ENCODE data around the gene IL36RN. TPM values are rescaled to one million over a fixed set of nuclear protein-coding genes. Genes with fewer than 3 reads are reported as not detected.

IL36RN gene
- total RNA-seq, 6 experiments from 2014 or later = not detected

DNA sequence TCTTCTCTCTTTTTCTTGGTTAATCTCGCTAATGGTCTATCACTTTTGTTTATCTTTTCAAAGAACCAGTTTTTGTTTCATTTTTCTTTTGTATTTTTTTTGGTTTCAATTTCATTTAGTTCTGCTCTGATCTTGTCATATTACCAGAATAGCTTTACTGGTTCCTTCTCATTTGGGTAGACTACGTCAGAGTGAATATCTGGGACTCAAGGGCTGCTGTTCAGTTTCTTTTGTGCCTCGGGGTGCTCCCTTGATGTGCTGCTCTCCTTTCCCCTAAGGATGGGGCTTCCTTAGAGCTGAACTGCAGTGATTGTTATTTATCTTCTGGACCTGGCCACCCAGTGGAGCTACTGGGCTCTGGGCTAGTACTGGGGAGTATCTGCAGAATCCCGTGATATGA lies 39.0 kb downstream of the IL36RN start:
- Histone ChIP-seq H3K27me3 (no peaks in the 10 kb centered on the region), H3K36me3 (no peaks in the 10 kb centered on the region), H3K9me3 (no peaks in the 10 kb centered on the region), H3K27ac (no peak overlapping the region), H3K4me1 (no peaks in the 10 kb centered on the region), H3K4me3 (no peak overlapping the region)
- DNase-seq = no peak
- peak in 2 of 4 donors; percentile 32 to 46 for ATAC-seq
- 48% methylated on average over 3 of the region's 4 CpGs for WGBS (ENCODE audit: insufficient coverage, low coverage, low lambda C conversion rate, missing lambda C conversion rate)
- no peak for TF ChIP-seq POLR2A (IDR thresholded peaks at IDR 0.05)
- TF ChIP-seq, protein P1, sequence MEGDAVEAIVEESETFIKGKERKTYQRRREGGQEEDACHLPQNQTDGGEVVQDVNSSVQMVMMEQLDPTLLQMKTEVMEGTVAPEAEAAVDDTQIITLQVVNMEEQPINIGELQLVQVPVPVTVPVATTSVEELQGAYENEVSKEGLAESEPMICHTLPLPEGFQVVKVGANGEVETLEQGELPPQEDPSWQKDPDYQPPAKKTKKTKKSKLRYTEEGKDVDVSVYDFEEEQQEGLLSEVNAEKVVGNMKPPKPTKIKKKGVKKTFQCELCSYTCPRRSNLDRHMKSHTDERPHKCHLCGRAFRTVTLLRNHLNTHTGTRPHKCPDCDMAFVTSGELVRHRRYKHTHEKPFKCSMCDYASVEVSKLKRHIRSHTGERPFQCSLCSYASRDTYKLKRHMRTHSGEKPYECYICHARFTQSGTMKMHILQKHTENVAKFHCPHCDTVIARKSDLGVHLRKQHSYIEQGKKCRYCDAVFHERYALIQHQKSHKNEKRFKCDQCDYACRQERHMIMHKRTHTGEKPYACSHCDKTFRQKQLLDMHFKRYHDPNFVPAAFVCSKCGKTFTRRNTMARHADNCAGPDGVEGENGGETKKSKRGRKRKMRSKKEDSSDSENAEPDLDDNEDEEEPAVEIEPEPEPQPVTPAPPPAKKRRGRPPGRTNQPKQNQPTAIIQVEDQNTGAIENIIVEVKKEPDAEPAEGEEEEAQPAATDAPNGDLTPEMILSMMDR (IDR thresholded peaks at IDR 0.05) = no peak
- intact Hi-C loops (cut with DNase I) = no loop called here

DNA sequence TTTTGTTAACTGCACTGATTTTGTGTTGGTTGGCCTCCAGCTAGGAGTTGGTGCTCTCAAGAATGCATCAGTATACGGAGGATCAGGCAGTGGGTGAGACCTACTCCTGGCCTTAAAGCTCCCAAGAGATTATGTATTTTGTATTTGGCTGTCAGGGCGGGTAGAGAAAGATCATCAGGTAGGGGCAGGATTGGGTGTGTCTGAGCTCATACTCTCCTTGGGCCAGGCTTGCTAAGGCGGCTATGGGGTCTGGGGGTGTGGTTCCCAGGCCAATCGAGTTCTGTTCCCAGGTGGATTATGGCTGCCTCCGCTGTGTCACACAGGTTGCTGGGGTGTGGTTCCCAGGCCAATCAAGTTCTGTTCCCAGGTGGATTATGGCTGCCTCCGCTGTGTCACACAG lies 39.5 kb downstream of the IL36RN start:
- intact Hi-C loops (cut with DNase I) = no loop called here
- H3K27ac ChIP-seq = no peak overlapping the region
- ATAC-seq (no peak), DNase-seq (no peak)
- no peaks in the 10 kb centered on the region for H3K9me3 ChIP-seq
- H3K27me3 ChIP-seq = no peaks in the 10 kb centered on the region
- no peaks in the 10 kb centered on the region for H3K4me1 ChIP-seq
- 100% methylated on average over 2 of the region's 6 CpGs for WGBS (ENCODE audit: insufficient coverage, low coverage, low lambda C conversion rate, missing lambda C conversion rate)
- TF ChIP-seq, protein P1 (IDR thresholded peaks at IDR 0.05) = no peak
- TF ChIP-seq POLR2A (IDR thresholded peaks at IDR 0.05) = no peak
- no peaks in the 10 kb centered on the region for H3K36me3 ChIP-seq
- no peak overlapping the region for H3K4me3 ChIP-seq

DNA sequence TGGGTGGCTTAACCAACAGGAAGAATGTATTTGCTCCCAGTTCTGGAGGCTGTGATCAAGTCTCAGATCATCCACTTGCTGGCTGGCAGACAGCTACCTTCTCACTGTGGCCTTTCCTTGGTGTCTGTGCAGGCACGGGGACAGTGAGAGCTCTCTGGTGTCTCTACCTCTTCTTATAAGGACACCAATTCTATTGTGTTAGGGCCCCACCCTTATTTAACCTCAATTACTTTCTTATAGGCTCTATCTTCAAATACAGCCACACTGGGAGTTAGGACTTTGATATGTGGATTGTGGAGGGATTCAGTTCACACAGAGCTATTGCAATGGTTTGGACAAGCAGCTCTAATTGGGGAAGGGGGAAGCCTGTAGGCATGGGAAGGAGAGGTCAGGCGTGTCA lies 43.1 kb downstream of the IL36RN start:
- no peaks in the 10 kb centered on the region for H3K9me3 ChIP-seq
- 94% methylated on average over 2 of the region's 2 CpGs for WGBS (ENCODE audit: insufficient coverage, low coverage, low lambda C conversion rate, missing lambda C conversion rate)
- intact Hi-C loops (cut with DNase I) = no loop called here
- no peaks in the 10 kb centered on the region for H3K36me3 ChIP-seq
- H3K4me1 ChIP-seq = no peaks in the 10 kb centered on the region
- H3K27me3 ChIP-seq = no peaks in the 10 kb centered on the region
- DNase-seq (no peak), ATAC-seq (no peak)
- no peak overlapping the region for H3K4me3 ChIP-seq
- no peak for TF ChIP-seq POLR2A (IDR thresholded peaks at IDR 0.05)
- TF ChIP-seq, protein P1 (IDR thresholded peaks at IDR 0.05) = no peak
- no peak overlapping the region for H3K27ac ChIP-seq

DNA sequence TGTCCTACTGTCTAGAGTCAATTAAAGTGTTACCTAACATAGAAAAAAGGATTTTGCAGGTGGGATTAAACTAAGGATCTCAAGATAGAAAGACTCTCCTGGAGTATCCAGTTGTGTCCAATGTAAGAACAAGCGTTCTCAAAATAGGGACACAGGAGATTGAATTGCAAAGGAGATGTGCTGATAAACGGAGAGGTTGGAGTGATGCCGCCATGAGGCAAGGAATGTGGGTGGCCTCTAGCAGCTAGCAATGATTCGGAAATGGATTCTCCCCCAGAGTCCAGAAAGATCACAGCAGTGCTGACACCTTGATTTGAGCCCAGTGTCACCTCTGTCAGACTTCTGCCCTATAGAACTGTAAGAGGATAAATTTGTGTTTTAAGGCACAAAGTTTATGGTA lies 44.3 kb downstream of the IL36RN start:
- DNase-seq (no peak), ATAC-seq (no peak)
- TF ChIP-seq POLR2A (IDR thresholded peaks at IDR 0.05) = no peak
- TF ChIP-seq, protein P1 (IDR thresholded peaks at IDR 0.05) = no peak
- no peaks in the 10 kb centered on the region for H3K4me1 ChIP-seq
- no peak overlapping the region for H3K4me3 ChIP-seq
- intact Hi-C loops (cut with DNase I) = no loop called here
- WGBS (ENCODE audit: insufficient coverage, low coverage, low lambda C conversion rate, missing lambda C conversion rate) = 98% methylated on average over 4 of the region's 4 CpGs
- no peaks in the 10 kb centered on the region for H3K9me3 ChIP-seq
- no peak overlapping the region for H3K27ac ChIP-seq
- H3K27me3 ChIP-seq = no peaks in the 10 kb centered on the region
- H3K36me3 ChIP-seq = no peaks in the 10 kb centered on the region

GRCh38 chr2:113104054-113104611 lies 45.1 kb downstream of the IL36RN start:
- Histone ChIP-seq H3K4me1 (no peaks in the 10 kb centered on the region), H3K4me3 (no peak overlapping the region), H3K9me3 (no peaks in the 10 kb centered on the region), H3K36me3 (no peaks in the 10 kb centered on the region), H3K27me3 (no peaks in the 10 kb centered on the region), H3K27ac (no peak overlapping the region)
- TF ChIP-seq POLR2A (IDR thresholded peaks at IDR 0.05) = no peak
- TF ChIP-seq, protein P1 (IDR thresholded peaks at IDR 0.05) = no peak
- DNase-seq = no peak
- WGBS (ENCODE audit: insufficient coverage, low coverage, low lambda C conversion rate, missing lambda C conversion rate) = 29% methylated on average over 1 of the region's 3 CpGs
- no peak for ATAC-seq
- intact Hi-C loops (cut with DNase I) = no loop called here

All from right lobe of liver (tissue), 6 donors.